Measurements from ENCODE around the gene NUCKS1.

Gene NUCKS1

DNA sequence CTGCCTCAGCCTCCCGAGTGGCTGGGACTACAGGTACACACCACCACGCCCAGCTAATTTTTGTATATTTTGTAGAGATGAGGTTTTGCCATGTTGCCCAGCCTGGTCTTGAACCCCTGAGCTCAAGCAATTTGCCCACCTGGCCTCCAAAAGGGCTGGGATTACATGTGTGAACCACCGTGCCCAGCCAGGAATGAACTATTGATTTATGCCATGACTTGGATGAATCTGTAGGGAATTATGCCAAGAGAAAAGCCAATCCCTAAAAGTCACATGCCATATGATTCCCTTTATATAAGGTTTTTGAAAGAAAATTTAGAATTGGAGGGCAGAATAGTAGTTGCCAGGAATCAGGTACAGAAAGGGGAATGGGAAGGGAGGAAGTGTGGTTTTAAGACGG, 50.6 kb downstream of the NUCKS1 start:
- Histone ChIP-seq H3K27ac (ENCODE audit: low read depth, low read length, poor library complexity, severe bottlenecking) (no peak overlapping the region), H3K9ac (ENCODE audit: low read length) (no peak overlapping the region), H3K4me1 (ENCODE audit: insufficient read depth, low read length, severe bottlenecking) (no peaks in the 10 kb centered on the region)

GRCh38 chr1:205698921-205699320, 51.1 kb downstream of the NUCKS1 start:
- Histone ChIP-seq H4K20me1 (ENCODE audit: insufficient read depth, low read length) (no peaks in the 10 kb centered on the region), H3K9me3 (ENCODE audit: low read length) (no peaks in the 10 kb centered on the region), H3K9me2 (ENCODE audit: low read depth, low read length) (no peaks in the 10 kb centered on the region), H2AFZ (ENCODE audit: low read length) (no peak overlapping the region), H3K4me1 (ENCODE audit: insufficient read depth, low read length, severe bottlenecking) (no peaks in the 10 kb centered on the region), H3K9ac (ENCODE audit: low read length) (no peak overlapping the region), H3F3A (ENCODE audit: insufficient read depth, low read length) (no peaks in the 10 kb centered on the region), H3K79me2 (ENCODE audit: insufficient read depth, low read length) (no peaks in the 10 kb centered on the region), H3K27ac (ENCODE audit: low read depth, low read length, poor library complexity, severe bottlenecking) (no peak overlapping the region), H3K27me3 (ENCODE audit: insufficient read depth, low read length) (no peaks in the 10 kb centered on the region), H3K4me3 (ENCODE audit: low read depth, low read length, poor library complexity, severe bottlenecking) (no peak overlapping the region), H3K36me3 (ENCODE audit: insufficient read depth, low read length) (peaks cover 10% of the 10 kb centered on the region; the same call in 1 of the 2 replicates), H3K4me2 (ENCODE audit: low read length) (no peak overlapping the region)
- TF ChIP-seq CTCF (IDR thresholded peaks at IDR 0.05; ENCODE audit: low read length) (no peak), EZH2 (IDR thresholded peaks at IDR 0.05; ENCODE audit: borderline replicate concordance, low read length) (no peak)

More for the DNA sequence above, 50.6 kb downstream of the NUCKS1 start:
- Histone ChIP-seq H3K79me2 (ENCODE audit: insufficient read depth, low read length) (no peaks in the 10 kb centered on the region), H3K27me3 (ENCODE audit: insufficient read depth, low read length) (no peaks in the 10 kb centered on the region), H2AFZ (ENCODE audit: low read length) (no peak overlapping the region), H3F3A (ENCODE audit: insufficient read depth, low read length) (no peaks in the 10 kb centered on the region), H3K4me3 (ENCODE audit: low read depth, low read length, poor library complexity, severe bottlenecking) (no peak overlapping the region), H3K9me3 (ENCODE audit: low read length) (no peaks in the 10 kb centered on the region), H3K9me2 (ENCODE audit: low read depth, low read length) (no peaks in the 10 kb centered on the region), H4K20me1 (ENCODE audit: insufficient read depth, low read length) (no peaks in the 10 kb centered on the region), H3K36me3 (ENCODE audit: insufficient read depth, low read length) (peaks cover 10% of the 10 kb centered on the region; the same call in 1 of the 2 replicates), H3K4me2 (ENCODE audit: low read length) (no peak overlapping the region)
- TF ChIP-seq CTCF (IDR thresholded peaks at IDR 0.05; ENCODE audit: low read length) = no peak
- TF ChIP-seq EZH2 (IDR thresholded peaks at IDR 0.05; ENCODE audit: borderline replicate concordance, low read length) = no peak

- no peak overlapping the region for H3K9ac ChIP-seq (ENCODE audit: low read length)
- peaks cover 6% of the 10 kb centered on the region; the same call in 1 of the 2 replicates for H3K27me3 ChIP-seq (ENCODE audit: insufficient read depth, low read length)
- no peaks in the 10 kb centered on the region for H3K79me2 ChIP-seq (ENCODE audit: insufficient read depth, low read length)
- TF ChIP-seq CTCF (IDR thresholded peaks at IDR 0.05; ENCODE audit: low read length) (no peak), EZH2 (IDR thresholded peaks at IDR 0.05; ENCODE audit: borderline replicate concordance, low read length) (no peak)
- H3K4me3 ChIP-seq (ENCODE audit: low read depth, low read length, poor library complexity, severe bottlenecking) = no peak overlapping the region
- no peaks in the 10 kb centered on the region for H3K9me3 ChIP-seq (ENCODE audit: low read length)
- no peaks in the 10 kb centered on the region for H3K36me3 ChIP-seq (ENCODE audit: insufficient read depth, low read length)
- H4K20me1 ChIP-seq (ENCODE audit: insufficient read depth, low read length) = no peaks in the 10 kb centered on the region
- no peak overlapping the region for H3K27ac ChIP-seq (ENCODE audit: low read depth, low read length, poor library complexity, severe bottlenecking)
- no peak overlapping the region for H2AFZ ChIP-seq (ENCODE audit: low read length)
- no peaks in the 10 kb centered on the region for H3F3A ChIP-seq (ENCODE audit: insufficient read depth, low read length)
- H3K4me1 ChIP-seq (ENCODE audit: insufficient read depth, low read length, severe bottlenecking) = peaks cover 5% of the 10 kb centered on the region
- H3K9me2 ChIP-seq (ENCODE audit: low read depth, low read length) = no peaks in the 10 kb centered on the region
- no peak overlapping the region for H3K4me2 ChIP-seq (ENCODE audit: low read length)
Observed at GRCh38 chr1:205693421-205693991, 56.5 kb downstream of the NUCKS1 start.

All from OCI-LY1 (cell line).